Stimulated activated memory B cell treated with anti-CD40 and anti-IgM and Interleukin-4, amounts not matched to agents 10 μg/mL and 1 μg/mL and 100 μg/mL, for 72 hours (primary cell): Measurements from ENCODE around the gene NFRKB.
A peak's percentile ranks its signal among the peaks of the same experiment; 100 is the strongest.
"Not testable (repeated sequence)": the region's sequence is repeated elsewhere in the genome, so short reads cannot be mapped to it uniquely, and the experiment has no call there.

ENCODE experiments used
- ATAC-seq: fragments of 150-1000 bp; cut with Tn5 transposase; 2 replicates; pipeline ENCODE4 v1.10.0; 2021
- H3K27ac Mint-ChIP-seq: one replicate; pipeline ENCODE4 v1.8.0; 2022; ENCODE audit warnings: mild to moderate bottlenecking, mixed read lengths
- H3K27me3 Mint-ChIP-seq: one replicate; pipeline ENCODE4 v1.8.0; 2022; ENCODE audit warnings: mixed read lengths
- H3K36me3 Mint-ChIP-seq: one replicate; pipeline ENCODE4 v1.8.0; 2022; ENCODE audit warnings: mixed read lengths
- H3K4me1 Mint-ChIP-seq: one replicate; pipeline ENCODE4 v1.8.0; 2022; ENCODE audit warnings: mixed read lengths
- H3K4me3 Mint-ChIP-seq: one replicate; pipeline ENCODE4 v1.8.0; 2022; ENCODE audit warnings: mild to moderate bottlenecking, moderate library complexity, mixed read lengths
- H3K9me3 Mint-ChIP-seq: one replicate; pipeline ENCODE4 v1.8.0; 2022; ENCODE audit warnings: mixed read lengths

NFRKB gene

DNA sequence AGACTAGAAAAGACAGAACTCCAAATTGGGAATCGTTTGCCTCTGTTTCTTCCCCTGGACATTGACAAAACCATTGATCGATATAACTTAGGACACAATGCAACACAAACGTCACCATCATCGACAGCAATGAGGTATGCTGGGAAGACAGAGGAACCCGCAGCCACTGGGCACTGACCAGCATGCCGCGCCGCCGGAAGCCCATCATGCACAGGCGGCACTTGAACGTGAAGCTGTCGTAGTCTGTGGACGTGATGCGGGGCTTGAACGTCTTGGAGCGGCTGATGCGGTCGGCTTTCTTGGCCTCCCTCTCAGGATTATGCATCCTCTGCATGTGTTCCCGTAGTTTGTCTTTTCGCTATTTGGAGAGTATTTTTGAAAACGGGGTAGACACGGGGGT is 23.0 kb upstream of the NFRKB start:
- no peaks in the 10 kb centered on the region for H3K27me3 Mint-ChIP-seq
- H3K4me1 Mint-ChIP-seq: peaks cover 3% of the 10 kb centered on the region
- H3K36me3 Mint-ChIP-seq: peaks cover 64% of the 10 kb centered on the region
- H3K4me3 Mint-ChIP-seq: no peak overlapping the region
- no peak for ATAC-seq
- no peaks in the 10 kb centered on the region for H3K9me3 Mint-ChIP-seq
- H3K27ac Mint-ChIP-seq: no peak overlapping the region

DNA sequence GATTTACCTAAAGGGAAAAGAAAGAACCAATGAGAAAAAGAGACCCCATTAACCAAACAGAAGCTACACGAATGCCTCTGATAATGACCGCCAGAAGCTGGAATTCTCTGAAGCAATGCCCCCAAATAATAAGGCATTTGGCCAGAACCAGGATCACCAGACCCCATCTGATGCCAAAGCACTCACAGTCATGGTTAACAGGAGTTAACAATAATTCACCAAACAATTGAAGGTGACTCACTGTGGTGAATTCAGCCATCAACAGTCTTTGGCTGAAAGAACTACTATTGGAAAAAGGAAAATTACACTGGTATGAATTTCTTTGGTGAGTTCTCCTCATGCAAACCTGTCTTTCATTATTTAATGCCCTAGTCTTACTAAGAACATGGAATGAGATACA is 21.9 kb upstream of the NFRKB start:
- no peaks in the 10 kb centered on the region for H3K4me1 Mint-ChIP-seq
- H3K9me3 Mint-ChIP-seq: no peaks in the 10 kb centered on the region
- H3K27ac Mint-ChIP-seq: no peak overlapping the region
- H3K27me3 Mint-ChIP-seq: no peaks in the 10 kb centered on the region
- H3K4me3 Mint-ChIP-seq: no peak overlapping the region
- ATAC-seq: no peak
- H3K36me3 Mint-ChIP-seq: peaks cover 69% of the 10 kb centered on the region

DNA sequence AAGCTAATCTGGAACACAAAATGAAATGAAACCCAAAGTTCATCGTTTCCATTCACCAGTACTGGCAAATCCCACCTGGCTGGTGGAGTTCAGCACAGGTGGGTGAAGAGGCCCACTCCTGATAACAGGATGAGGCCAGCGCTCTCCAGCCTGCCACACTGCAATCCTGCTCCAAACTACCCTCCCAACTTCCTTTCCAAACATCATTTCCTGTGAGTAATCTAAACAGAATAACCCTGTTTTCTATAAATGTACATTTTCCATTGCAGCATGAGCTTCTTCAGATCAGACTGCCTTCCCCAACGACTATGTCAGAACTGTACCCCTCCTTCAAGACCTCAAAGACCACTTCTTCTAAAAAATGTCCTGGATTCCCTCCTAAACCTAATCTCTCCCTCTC is 15.9 kb upstream of the NFRKB start:
- H3K27ac Mint-ChIP-seq: no peak overlapping the region
- peaks cover 64% of the 10 kb centered on the region for H3K36me3 Mint-ChIP-seq
- no peaks in the 10 kb centered on the region for H3K27me3 Mint-ChIP-seq
- no peak overlapping the region for H3K4me3 Mint-ChIP-seq
- no peak for ATAC-seq
- H3K4me1 Mint-ChIP-seq: no peaks in the 10 kb centered on the region
- H3K9me3 Mint-ChIP-seq: no peaks in the 10 kb centered on the region

DNA sequence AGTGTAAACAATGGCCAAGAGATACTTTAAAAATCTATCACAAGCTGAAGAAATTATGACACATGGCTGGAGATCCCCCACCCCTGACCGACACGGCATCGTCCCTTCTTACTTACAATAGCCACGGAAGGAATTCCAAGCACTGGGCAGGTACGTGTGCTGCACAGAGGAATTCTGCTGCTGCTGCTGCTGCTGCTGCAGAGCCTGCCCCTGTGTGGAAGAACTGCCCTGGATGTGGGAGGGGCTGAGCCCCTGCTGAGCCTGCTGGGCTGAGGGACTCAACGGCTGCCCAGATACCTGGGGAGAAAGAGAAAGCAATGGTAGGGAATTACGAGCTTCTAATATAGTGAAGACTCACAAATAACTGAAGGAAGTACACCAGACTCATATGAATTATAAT is 15.0 kb upstream of the NFRKB start:
- H3K27me3 Mint-ChIP-seq: no peaks in the 10 kb centered on the region
- H3K4me3 Mint-ChIP-seq: no peak overlapping the region
- no peak overlapping the region for H3K27ac Mint-ChIP-seq
- H3K4me1 Mint-ChIP-seq: no peaks in the 10 kb centered on the region
- ATAC-seq: no peak
- H3K36me3 Mint-ChIP-seq: peaks cover 64% of the 10 kb centered on the region
- no peaks in the 10 kb centered on the region for H3K9me3 Mint-ChIP-seq

DNA sequence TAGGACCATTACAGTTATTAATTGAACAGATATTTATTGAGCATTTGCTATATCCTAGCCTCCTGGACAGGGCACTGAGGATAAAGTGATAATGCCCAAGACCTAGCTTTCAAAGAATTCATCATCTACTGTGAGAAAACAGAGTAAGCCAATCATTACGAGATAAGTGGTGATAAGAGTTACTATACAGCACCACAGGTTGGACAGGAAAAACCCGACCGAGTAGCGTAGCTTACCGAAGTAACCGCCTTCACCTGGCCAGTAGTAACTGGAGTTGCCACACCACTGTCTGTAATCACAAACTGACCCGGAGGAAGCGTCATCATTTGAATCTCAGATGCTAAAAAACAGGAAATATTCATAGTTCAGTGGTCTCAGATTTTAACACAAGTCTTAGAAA is 10.0 kb upstream of the NFRKB start:
- Mint-ChIP-seq H3K4me3 (no peak overlapping the region), H3K27ac (no peak overlapping the region), H3K9me3 (no peaks in the 10 kb centered on the region), H3K36me3 (peaks cover 54% of the 10 kb centered on the region), H3K27me3 (no peaks in the 10 kb centered on the region), H3K4me1 (no peaks in the 10 kb centered on the region)
- ATAC-seq: no peak

DNA sequence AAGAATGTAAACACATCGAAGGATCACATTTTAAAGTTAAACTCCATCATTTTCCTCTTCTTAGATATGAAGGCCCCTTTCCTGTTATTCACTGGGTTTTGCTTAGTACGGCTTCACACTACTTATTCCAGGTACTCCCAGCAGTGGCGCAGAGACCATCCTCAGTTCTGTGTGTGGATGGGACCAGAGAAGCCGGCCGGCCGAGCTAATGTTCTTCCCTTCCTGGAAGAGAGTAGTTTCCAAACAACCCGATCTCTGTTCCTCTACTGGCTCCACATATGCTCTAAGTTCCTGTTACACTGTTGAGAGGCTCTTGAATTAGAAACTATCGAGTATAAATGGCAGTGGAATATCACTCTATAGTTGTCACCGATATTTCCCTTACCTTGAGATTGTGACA is 684 bp upstream of the NFRKB start:
- Mint-ChIP-seq H3K27ac (peak overlapping the region; percentile 90), H3K4me1 (peaks cover 27% of the 10 kb centered on the region), H3K9me3 (peaks cover 2% of the 10 kb centered on the region), H3K27me3 (no peaks in the 10 kb centered on the region), H3K36me3 (peaks cover 27% of the 10 kb centered on the region), H3K4me3 (peak overlapping the region; percentile 81)
- ATAC-seq: no peak

DNA sequence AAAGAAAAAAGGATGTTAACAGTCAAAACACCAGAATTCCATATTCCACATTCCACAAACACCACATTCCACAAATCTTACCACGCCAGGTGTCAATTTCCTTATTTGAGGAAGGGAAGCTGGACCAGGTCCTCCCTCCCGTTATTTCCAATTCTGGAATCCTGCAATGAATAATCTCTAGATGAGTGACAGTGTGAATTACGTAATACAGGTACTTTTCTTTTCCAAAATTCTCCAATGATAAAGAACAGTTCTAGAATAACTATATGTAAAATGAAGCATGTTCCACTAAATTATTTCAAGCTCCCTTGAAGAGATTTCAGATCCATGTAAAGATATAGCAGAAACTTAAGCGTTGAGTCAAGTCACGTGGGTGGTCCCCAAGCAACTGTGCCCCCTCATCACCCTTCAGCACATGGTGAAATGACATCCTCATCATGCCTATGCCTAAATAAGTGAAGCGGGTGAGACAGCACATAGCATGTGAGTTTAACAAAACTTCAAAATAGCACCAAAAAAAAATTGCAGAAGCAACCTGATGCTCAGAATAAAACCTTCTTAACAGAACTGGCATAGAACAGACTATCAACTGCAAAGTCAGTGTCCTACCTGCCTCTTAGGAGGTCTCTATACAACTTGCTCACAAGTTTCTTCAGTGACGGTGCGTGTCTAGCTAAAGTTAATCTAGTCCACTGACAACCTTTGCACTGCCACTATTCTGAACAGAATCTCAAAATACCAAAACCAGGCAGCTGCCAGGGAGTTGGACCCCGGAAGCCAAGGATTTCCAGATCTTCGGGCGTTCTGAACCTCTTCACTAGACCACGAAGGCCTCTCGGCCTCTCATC is 876 bp downstream of the NFRKB start:
- peaks cover 27% of the 10 kb centered on the region for H3K4me1 Mint-ChIP-seq
- peak overlapping the region; percentile 81 for H3K4me3 Mint-ChIP-seq

DNA sequence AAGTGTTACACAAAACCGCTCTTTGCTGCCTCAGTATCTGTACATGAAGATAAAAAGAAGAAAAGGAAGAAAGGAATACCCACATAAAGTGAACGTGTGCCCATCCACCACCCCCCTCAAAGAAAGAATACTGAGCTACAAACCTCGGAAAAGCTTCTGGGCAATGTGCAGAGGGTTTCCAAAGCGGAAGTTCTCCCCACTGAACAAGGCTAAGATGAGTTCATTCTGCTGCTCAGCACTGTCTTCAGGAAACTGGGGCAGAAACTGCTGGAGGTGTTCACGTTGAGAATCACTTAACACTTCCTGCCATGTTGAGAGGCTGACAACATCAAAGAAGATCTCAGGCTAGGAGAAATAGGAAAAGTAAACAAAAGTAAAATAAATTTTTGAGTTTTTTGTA is 6.9 kb downstream of the NFRKB start:
- H3K36me3 Mint-ChIP-seq: peaks cover 85% of the 10 kb centered on the region
- H3K9me3 Mint-ChIP-seq: no peaks in the 10 kb centered on the region
- H3K4me1 Mint-ChIP-seq: peaks cover 8% of the 10 kb centered on the region
- H3K4me3 Mint-ChIP-seq: no peak overlapping the region
- no peaks in the 10 kb centered on the region for H3K27me3 Mint-ChIP-seq
- ATAC-seq: no peak
- H3K27ac Mint-ChIP-seq: no peak overlapping the region

More for the DNA sequence above, 876 bp downstream of the NFRKB start:
- H3K27ac Mint-ChIP-seq: peak overlapping the region; percentile 90
- peaks cover 2% of the 10 kb centered on the region for H3K9me3 Mint-ChIP-seq
- no peaks in the 10 kb centered on the region for H3K27me3 Mint-ChIP-seq
- ATAC-seq: peak; percentile 2
- peaks cover 31% of the 10 kb centered on the region for H3K36me3 Mint-ChIP-seq

DNA sequence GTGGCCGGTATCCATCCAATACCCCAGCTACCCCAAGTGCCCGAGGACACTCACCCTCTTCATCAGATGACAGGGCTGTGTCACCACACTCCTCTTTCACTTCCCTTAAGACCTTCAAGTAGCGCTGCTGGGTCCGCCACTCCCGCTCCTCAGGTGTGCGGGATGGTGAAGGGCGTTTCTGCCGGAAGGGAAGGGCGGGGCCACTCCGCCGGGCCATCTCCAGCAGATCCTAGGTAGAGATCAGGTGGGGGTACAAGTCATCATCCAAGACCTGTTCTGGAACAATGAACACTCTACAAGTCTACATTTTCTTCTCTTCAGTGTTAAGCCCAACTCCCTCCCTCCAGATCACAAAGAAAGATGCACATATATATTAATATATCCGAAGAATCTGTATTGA is 10.0 kb downstream of the NFRKB start:
- H3K36me3 Mint-ChIP-seq: peaks cover 92% of the 10 kb centered on the region
- no peaks in the 10 kb centered on the region for H3K9me3 Mint-ChIP-seq
- H3K4me3 Mint-ChIP-seq: no peak overlapping the region
- no peaks in the 10 kb centered on the region for H3K27me3 Mint-ChIP-seq
- H3K4me1 Mint-ChIP-seq: no peaks in the 10 kb centered on the region
- ATAC-seq: no peak
- H3K27ac Mint-ChIP-seq: no peak overlapping the region

DNA sequence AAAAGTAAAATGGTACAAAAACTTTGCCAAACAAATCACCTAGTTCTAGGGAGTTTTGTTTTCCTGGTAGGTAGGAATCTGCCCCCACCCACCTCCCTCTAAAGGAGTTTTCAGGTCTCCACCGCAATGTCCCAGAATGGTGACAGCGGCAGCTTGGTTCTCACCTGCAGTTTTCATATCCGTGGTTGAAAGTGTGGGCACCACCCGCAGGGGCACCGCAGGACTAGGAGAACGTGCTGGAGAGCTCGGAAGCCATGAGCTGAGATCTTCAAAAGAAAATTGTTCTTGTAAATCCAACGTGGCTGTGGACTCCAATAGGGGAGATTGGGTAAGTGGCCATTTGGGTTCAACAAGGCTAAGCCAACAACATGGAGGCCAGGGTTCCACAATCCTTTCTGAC is 10.8 kb downstream of the NFRKB start:
- no peak overlapping the region for H3K4me3 Mint-ChIP-seq
- H3K27ac Mint-ChIP-seq: no peak overlapping the region
- no peaks in the 10 kb centered on the region for H3K4me1 Mint-ChIP-seq
- H3K9me3 Mint-ChIP-seq: no peaks in the 10 kb centered on the region
- H3K27me3 Mint-ChIP-seq: no peaks in the 10 kb centered on the region
- no peak for ATAC-seq
- H3K36me3 Mint-ChIP-seq: peaks cover 92% of the 10 kb centered on the region

DNA sequence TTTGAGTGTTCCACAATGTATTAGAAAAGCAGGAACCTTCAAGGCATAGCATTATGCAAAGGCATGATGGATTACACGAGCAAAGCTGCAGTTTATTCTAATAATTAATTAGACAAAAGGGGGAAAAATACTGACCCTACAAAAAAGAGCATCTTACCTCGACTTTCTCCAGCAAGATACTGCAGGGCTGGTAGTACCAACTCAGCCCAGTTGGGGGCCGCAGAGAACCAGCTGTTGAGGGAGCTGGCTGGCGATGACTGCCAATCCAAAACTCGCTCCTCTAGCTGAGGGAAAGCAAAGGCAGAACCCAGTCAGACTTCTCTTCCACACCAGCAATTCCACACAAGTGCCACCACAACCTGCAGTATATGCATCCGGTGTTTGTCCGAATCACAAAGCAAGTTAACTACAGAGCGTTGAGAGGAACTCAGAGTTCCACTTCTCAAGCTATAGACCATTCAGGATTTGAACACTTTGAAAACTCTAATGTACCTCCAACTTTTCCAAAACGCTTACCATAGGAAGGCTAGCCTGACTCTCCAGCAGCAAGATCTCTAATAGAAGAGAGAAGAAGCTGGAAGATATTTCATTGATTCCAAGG is 13.7 kb downstream of the NFRKB start:
- Mint-ChIP-seq H3K4me1 (no peaks in the 10 kb centered on the region), H3K27ac (no peak overlapping the region), H3K9me3 (no peaks in the 10 kb centered on the region), H3K27me3 (no peaks in the 10 kb centered on the region), H3K4me3 (no peak overlapping the region), H3K36me3 (peaks cover 98% of the 10 kb centered on the region)
- no peak for ATAC-seq

DNA sequence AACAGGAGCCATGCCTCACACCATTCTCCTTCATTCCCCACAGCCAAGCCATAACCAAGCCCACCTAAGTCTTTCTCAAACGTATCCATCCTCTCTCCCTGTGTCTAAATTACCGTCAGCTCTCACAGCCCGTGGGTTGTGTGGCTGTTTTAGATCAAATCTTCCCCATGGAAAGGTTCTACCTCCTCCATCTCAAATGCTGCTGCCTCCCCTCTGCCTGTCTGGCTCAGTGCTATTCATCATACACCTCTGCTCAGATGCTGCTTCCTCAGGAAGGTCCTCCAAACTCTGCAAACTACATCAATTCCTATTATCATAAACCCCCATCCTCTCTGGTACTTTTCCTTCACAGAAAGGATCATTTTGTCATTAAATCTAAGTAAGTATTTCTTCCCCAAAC is 15.1 kb downstream of the NFRKB start:
- Mint-ChIP-seq H3K4me1 (no peaks in the 10 kb centered on the region), H3K4me3 (no peak overlapping the region), H3K27ac (no peak overlapping the region), H3K27me3 (no peaks in the 10 kb centered on the region), H3K36me3 (peaks cover 87% of the 10 kb centered on the region), H3K9me3 (no peaks in the 10 kb centered on the region)
- no peak for ATAC-seq

DNA sequence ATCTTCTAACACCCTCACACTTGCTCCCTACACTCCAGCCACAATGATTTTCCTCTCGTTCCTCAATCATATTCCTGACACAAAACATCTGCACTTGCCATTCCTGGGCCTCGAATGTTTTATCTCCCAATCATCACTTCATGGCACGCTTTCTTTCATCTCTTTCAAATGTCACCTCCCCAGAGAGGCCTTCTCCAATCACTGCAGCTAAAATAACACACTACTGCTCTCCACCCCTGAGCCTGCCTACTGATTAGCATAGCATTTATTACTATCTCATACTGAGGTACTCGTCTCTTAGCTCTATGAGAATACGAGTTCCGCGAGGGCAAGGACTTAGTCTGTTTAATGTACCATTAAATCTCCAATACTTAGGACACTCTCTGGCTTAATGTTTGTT is 23.5 kb downstream of the NFRKB start:
- H3K4me1 Mint-ChIP-seq: no peaks in the 10 kb centered on the region
- H3K27me3 Mint-ChIP-seq: no peaks in the 10 kb centered on the region
- no peak overlapping the region for H3K27ac Mint-ChIP-seq
- ATAC-seq: no peak
- H3K36me3 Mint-ChIP-seq: peaks cover 68% of the 10 kb centered on the region
- no peak overlapping the region for H3K4me3 Mint-ChIP-seq
- H3K9me3 Mint-ChIP-seq: no peaks in the 10 kb centered on the region

DNA sequence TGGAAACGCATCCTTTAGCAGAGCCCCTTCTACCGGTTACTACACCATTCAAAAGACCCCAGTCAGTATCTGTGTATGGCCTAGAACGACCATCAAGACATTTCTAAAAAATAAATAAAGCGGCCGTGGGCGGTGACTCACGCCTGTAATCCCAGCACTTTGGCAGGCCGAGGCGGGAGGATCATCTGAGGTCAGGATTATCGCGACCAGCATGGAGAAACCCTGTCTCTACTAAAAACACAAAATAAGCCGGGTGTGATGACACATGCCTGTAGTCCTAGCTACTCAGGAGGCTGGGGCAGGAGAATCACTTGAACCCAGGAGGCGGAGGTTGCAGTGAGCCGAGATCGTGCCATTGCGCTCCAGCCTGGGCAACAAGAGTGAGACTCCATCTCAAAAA is 26.8 kb downstream of the NFRKB start:
- not testable (repeated sequence) for ATAC-seq, H3K4me3 Mint-ChIP-seq, H3K4me1 Mint-ChIP-seq, H3K9me3 Mint-ChIP-seq, H3K27ac Mint-ChIP-seq, H3K27me3 Mint-ChIP-seq
- H3K36me3 Mint-ChIP-seq: peaks cover 82% of the 10 kb centered on the region

DNA sequence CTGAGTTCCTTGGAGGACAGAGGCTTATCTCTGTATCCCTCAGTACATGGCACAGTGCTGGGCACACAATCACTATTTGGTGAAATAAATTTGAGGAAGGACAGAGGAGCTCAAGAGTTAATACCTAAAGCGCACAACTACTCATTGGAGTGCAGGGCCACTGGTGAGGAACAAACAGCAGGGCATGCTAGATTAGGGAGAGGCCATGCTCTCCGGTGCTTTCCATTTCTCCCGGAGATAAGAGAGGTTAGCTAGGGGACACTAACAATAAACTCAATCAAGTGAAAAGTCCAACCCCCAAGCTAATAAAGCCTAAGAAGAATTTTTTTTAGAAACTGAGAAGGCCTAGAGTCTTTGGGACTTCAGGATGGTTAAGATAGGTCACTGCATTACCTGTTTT is 29.1 kb downstream of the NFRKB start:
- Mint-ChIP-seq H3K9me3 (no peaks in the 10 kb centered on the region), H3K4me3 (no peak overlapping the region), H3K36me3 (peaks cover 86% of the 10 kb centered on the region), H3K27ac (no peak overlapping the region), H3K27me3 (no peaks in the 10 kb centered on the region), H3K4me1 (no peaks in the 10 kb centered on the region)
- ATAC-seq: no peak

DNA sequence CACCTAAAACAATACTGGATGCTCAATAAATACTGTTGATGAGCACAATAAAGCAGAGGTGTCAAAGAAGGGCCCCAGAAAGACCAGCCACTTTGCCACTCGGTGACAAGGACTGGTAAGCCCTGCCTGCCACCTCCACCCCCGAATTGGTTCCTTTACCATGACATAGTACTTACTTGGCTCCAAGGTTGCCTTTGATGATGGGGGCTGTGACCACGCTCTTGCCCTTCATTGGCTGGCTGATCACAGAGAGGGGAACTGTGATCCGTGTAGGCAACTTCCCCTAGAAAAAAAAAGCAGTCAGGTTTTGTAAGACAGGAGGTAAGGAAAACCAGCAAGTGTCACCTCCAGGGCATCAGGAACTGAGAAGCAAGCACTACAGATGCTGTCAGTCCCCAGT is 29.7 kb downstream of the NFRKB start:
- H3K4me3 Mint-ChIP-seq: no peak overlapping the region
- peak; percentile 47 for ATAC-seq
- H3K4me1 Mint-ChIP-seq: no peaks in the 10 kb centered on the region
- no peaks in the 10 kb centered on the region for H3K27me3 Mint-ChIP-seq
- H3K27ac Mint-ChIP-seq: no peak overlapping the region
- H3K36me3 Mint-ChIP-seq: peaks cover 80% of the 10 kb centered on the region
- no peaks in the 10 kb centered on the region for H3K9me3 Mint-ChIP-seq
